Glutamatergic neuron (in vitro differentiated cells): ENCODE measurements around the gene IPO11. TPM values are rescaled to one million over a fixed set of nuclear protein-coding genes. Genes with fewer than 3 reads are reported as not detected.
"Not testable (repeated sequence)": the region's sequence is repeated elsewhere in the genome, so short reads cannot be mapped to it uniquely, and the experiment has no call there.

Experiments used
- DNase-seq: peaks from one replicate; pipeline ENCODE4 v3.0.0; 2022
- H3K27ac Mint-ChIP-seq: one replicate; pipeline ENCODE4 v1.8.0; 2020; ENCODE audit warnings: mild to moderate bottlenecking, mixed read lengths, inconsistent platforms; ENCODE audit not compliant: unreplicated experiment
- H3K27me3 Mint-ChIP-seq: one replicate; pipeline ENCODE4 v1.8.0; 2020; ENCODE audit warnings: mild to moderate bottlenecking, moderate library complexity, mixed read lengths, inconsistent platforms; ENCODE audit not compliant: unreplicated experiment
- H3K36me3 Mint-ChIP-seq: one replicate; pipeline ENCODE4 v1.8.0; 2020; ENCODE audit warnings: mild to moderate bottlenecking, mixed read lengths, inconsistent platforms; ENCODE audit not compliant: unreplicated experiment
- H3K4me1 Mint-ChIP-seq: one replicate; pipeline ENCODE4 v1.8.0; 2020; ENCODE audit warnings: mild to moderate bottlenecking, low read depth, mixed read lengths, inconsistent platforms; ENCODE audit not compliant: unreplicated experiment
- H3K4me3 Mint-ChIP-seq: one replicate; pipeline ENCODE4 v1.8.0; 2020; ENCODE audit warnings: mild to moderate bottlenecking, mixed read lengths, inconsistent platforms; ENCODE audit not compliant: unreplicated experiment
- H3K9me3 Mint-ChIP-seq: one replicate; pipeline ENCODE4 v1.8.0; 2020; ENCODE audit warnings: mild to moderate bottlenecking, moderate library complexity, mixed read lengths, inconsistent platforms; ENCODE audit not compliant: unreplicated experiment
- CTCF ChIP-seq: fragments of 200-600 bp; sonication (generic); IDR thresholded peaks from one replicate; pipeline ENCODE4 v1.5.0; 2021; ENCODE audit not compliant: partially characterized antibody, unreplicated experiment
- total RNA-seq: library from RNA; stranded (reverse); fragmentation: NEBNext Ultra II Directional; extraction: Animal tissue kit (Norgen Biotek cat#: 25700); gene quantifications from one replicate; pipeline ENCODE4 v1.2.1, GENCODE V29; 2021; ENCODE audit not compliant: unreplicated experiment

IPO11 gene
- total RNA-seq, 1 donor from 2014 or later: 23.5 TPM

GRCh38 chr5:62506659-62507460 lies 94.3 kb downstream of the IPO11 start:
- Mint-ChIP-seq H3K36me3 (no peaks in the 10 kb centered on the region), H3K9me3 (no peaks in the 10 kb centered on the region), H3K4me1 (no peaks in the 10 kb centered on the region), H3K27ac (no peak overlapping the region), H3K4me3 (no peak overlapping the region), H3K27me3 (no peaks in the 10 kb centered on the region)
- TF ChIP-seq CTCF: no peak
- DNase-seq: no peak

GRCh38 chr5:62508760-62509159 lies 96.2 kb downstream of the IPO11 start:
- H3K36me3 Mint-ChIP-seq, H3K9me3 Mint-ChIP-seq, H3K4me3 Mint-ChIP-seq, H3K27ac Mint-ChIP-seq, H3K27me3 Mint-ChIP-seq, H3K4me1 Mint-ChIP-seq, DNase-seq: not testable (repeated sequence)

GRCh38 chr5:62509806-62510205 lies 97.2 kb downstream of the IPO11 start:
- DNase-seq: no peak
- H3K27ac Mint-ChIP-seq: no peak overlapping the region
- no peak for TF ChIP-seq CTCF
- H3K9me3 Mint-ChIP-seq: no peaks in the 10 kb centered on the region
- no peaks in the 10 kb centered on the region for H3K36me3 Mint-ChIP-seq
- H3K4me3 Mint-ChIP-seq: no peak overlapping the region
- no peaks in the 10 kb centered on the region for H3K4me1 Mint-ChIP-seq
- no peaks in the 10 kb centered on the region for H3K27me3 Mint-ChIP-seq

GRCh38 chr5:62513085-62513484 lies 100.5 kb downstream of the IPO11 start:
- not testable (repeated sequence) for H3K4me3 Mint-ChIP-seq, H3K4me1 Mint-ChIP-seq, H3K9me3 Mint-ChIP-seq, H3K27me3 Mint-ChIP-seq, H3K27ac Mint-ChIP-seq, H3K36me3 Mint-ChIP-seq
- DNase-seq: peak; percentile 31

GRCh38 chr5:62514510-62515119 lies 102.1 kb downstream of the IPO11 start:
- peaks cover 4% of the 10 kb centered on the region for H3K36me3 Mint-ChIP-seq
- no peak for DNase-seq
- TF ChIP-seq CTCF: no peak
- no peak overlapping the region for H3K4me3 Mint-ChIP-seq
- no peaks in the 10 kb centered on the region for H3K9me3 Mint-ChIP-seq
- H3K4me1 Mint-ChIP-seq: no peaks in the 10 kb centered on the region
- H3K27ac Mint-ChIP-seq: no peak overlapping the region
- H3K27me3 Mint-ChIP-seq: no peaks in the 10 kb centered on the region

GRCh38 chr5:62520812-62521211 lies 108.2 kb downstream of the IPO11 start:
- H3K9me3 Mint-ChIP-seq, H3K36me3 Mint-ChIP-seq, H3K27ac Mint-ChIP-seq, H3K4me3 Mint-ChIP-seq, DNase-seq, H3K27me3 Mint-ChIP-seq, H3K4me1 Mint-ChIP-seq: not testable (repeated sequence)
